Mesendoderm (in vitro differentiated cells): ENCODE results near the gene CCDC18.
"Not testable (repeated sequence)": the region's sequence is repeated elsewhere in the genome, so short reads cannot be mapped to it uniquely, and the experiment has no call there.

Experiments used
- DNase-seq: peaks from one replicate; pipeline ENCODE4 v3.0.0; 2013
- H2AK5ac ChIP-seq: 2 replicates; pipeline ENCODE4 v1.6.1; 2013; ENCODE audit warnings: low read length, inconsistent platforms
- H2BK120ac ChIP-seq: 2 replicates; pipeline ENCODE4 v1.6.1; 2013; ENCODE audit warnings: low read depth, mild to moderate bottlenecking, low read length, moderate library complexity, mixed read lengths
- H2BK15ac ChIP-seq: replicated peaks from 2 replicates; pipeline ENCODE4 v1.6.1; 2013; ENCODE audit warnings: low read depth, mild to moderate bottlenecking, moderate library complexity
- H2BK5ac ChIP-seq: 2 replicates; pipeline ENCODE4 v1.6.1; 2013; ENCODE audit warnings: low read length, inconsistent platforms
- H3K18ac ChIP-seq: 2 replicates; pipeline ENCODE4 v1.6.1; 2013; ENCODE audit warnings: mild to moderate bottlenecking, low read length, mixed read lengths
- H3K23ac ChIP-seq: one replicate; pipeline ENCODE4 v1.6.1; 2013; ENCODE audit warnings: low read length
- H3K27ac ChIP-seq: 2 replicates; pipeline ENCODE4 v1.5.1; 2013; ENCODE audit warnings: low read depth, mild to moderate bottlenecking, inconsistent platforms, low read length, moderate library complexity
- H3K27me3 ChIP-seq: 2 replicates; pipeline ENCODE4 v1.6.1; 2013; ENCODE audit warnings: low read length, control low read depth, mild to moderate bottlenecking, inconsistent platforms; ENCODE audit not compliant: insufficient read depth, poor library complexity
- H3K36me3 ChIP-seq: 2 replicates; pipeline ENCODE4 v1.6.1; 2013; ENCODE audit warnings: low read length, inconsistent platforms; ENCODE audit not compliant: control insufficient read depth, insufficient read depth
- H3K4ac ChIP-seq: one replicate; pipeline ENCODE4 v1.6.1; 2013; ENCODE audit warnings: low read depth, mild to moderate bottlenecking, low read length, moderate library complexity
- H3K4me1 ChIP-seq: 2 replicates; pipeline ENCODE4 v1.6.1; 2013; ENCODE audit warnings: low read depth, low read length, inconsistent platforms; ENCODE audit not compliant: control insufficient read depth
- H3K4me2 ChIP-seq: 2 replicates; pipeline ENCODE4 v1.6.1; 2013; ENCODE audit warnings: low read length
- H3K4me3 ChIP-seq: 2 replicates; pipeline ENCODE4 v1.5.1; 2013; ENCODE audit warnings: mild to moderate bottlenecking, low read length
- H3K56ac ChIP-seq: one replicate; pipeline ENCODE4 v1.6.1; 2013; ENCODE audit warnings: low read length
- H3K79me1 ChIP-seq: 2 replicates; pipeline ENCODE4 v1.6.1; 2013; ENCODE audit warnings: low read length, inconsistent platforms
- H3K79me2 ChIP-seq: 2 replicates; pipeline ENCODE4 v1.6.1; 2013; ENCODE audit warnings: mild to moderate bottlenecking, low read length; ENCODE audit not compliant: control insufficient read depth, insufficient read depth
- H3K9ac ChIP-seq: 2 replicates; pipeline ENCODE4 v1.6.1; 2013; ENCODE audit warnings: low read length, inconsistent platforms
- H4K5ac ChIP-seq: one replicate; pipeline ENCODE4 v1.6.1; 2013; ENCODE audit warnings: low read length
- H4K8ac ChIP-seq: one replicate; pipeline ENCODE4 v1.6.1; 2013; ENCODE audit warnings: low read depth, mild to moderate bottlenecking, control low read depth, low read length, moderate library complexity
- WGBS: extraction: QIAGEN DNeasy Blood & Tissue Kit; methylation state at CpG from one replicate; pipeline ENCODE4 v1.1.7; 2013; ENCODE audit warnings: low lambda C conversion rate, missing lambda C conversion rate; ENCODE audit not compliant: insufficient coverage; ENCODE audit errors: extremely low coverage; 5-methylcytosine and 5-hydroxymethylcytosine counted together

The CCDC18 gene

GRCh38 chr1:93151474-93151873 lies 29.1 kb upstream of the CCDC18 start:
- H3K4me1 ChIP-seq = no peaks in the 10 kb centered on the region
- H3K27ac ChIP-seq = no peak overlapping the region
- no peak overlapping the region for H3K4ac ChIP-seq
- H3K36me3 ChIP-seq = peaks cover 1% of the 10 kb centered on the region
- H2BK5ac ChIP-seq = no peak overlapping the region
- H2AK5ac ChIP-seq = no peak overlapping the region
- H2BK15ac ChIP-seq = no peak overlapping the region
- no peak overlapping the region for H3K9ac ChIP-seq
- no peak overlapping the region for H3K23ac ChIP-seq
- no peak overlapping the region for H4K5ac ChIP-seq
- no peak overlapping the region for H3K56ac ChIP-seq
- H3K4me3 ChIP-seq = no peak overlapping the region
- H3K79me2 ChIP-seq = no peaks in the 10 kb centered on the region
- no peak overlapping the region for H2BK120ac ChIP-seq
- H4K8ac ChIP-seq = no peak overlapping the region
- no peaks in the 10 kb centered on the region for H3K27me3 ChIP-seq
- H3K79me1 ChIP-seq = no peaks in the 10 kb centered on the region
- no peak overlapping the region for H3K18ac ChIP-seq
- H3K4me2 ChIP-seq = no peak overlapping the region
- DNase-seq = no peak

- Histone ChIP-seq H3K56ac (no peak overlapping the region), H4K8ac (no peak overlapping the region), H3K79me2 (no peaks in the 10 kb centered on the region), H2BK15ac (no peak overlapping the region), H2BK120ac (no peak overlapping the region), H3K23ac (no peak overlapping the region), H2AK5ac (no peak overlapping the region), H2BK5ac (no peak overlapping the region), H3K4ac (no peak overlapping the region), H3K27me3 (no peaks in the 10 kb centered on the region), H3K4me2 (no peak overlapping the region), H3K9ac (no peak overlapping the region), H3K4me3 (no peak overlapping the region), H4K5ac (no peak overlapping the region), H3K27ac (no peak overlapping the region), H3K36me3 (peaks cover 1% of the 10 kb centered on the region), H3K18ac (no peak overlapping the region), H3K79me1 (no peaks in the 10 kb centered on the region), H3K4me1 (no peaks in the 10 kb centered on the region)
- no CpG with 5 or more reads among the region's 2 CpGs for WGBS
- no peak for DNase-seq
These were observed 27.7 kb upstream of the CCDC18 start for GRCh38 chr1:93152835-93153234.

GRCh38 chr1:93154898-93155297 lies 25.6 kb upstream of the CCDC18 start:
- Histone ChIP-seq H3K18ac (no peak overlapping the region), H3K36me3 (no peaks in the 10 kb centered on the region), H3K9ac (no peak overlapping the region), H3K79me1 (no peaks in the 10 kb centered on the region), H3K4me1 (no peaks in the 10 kb centered on the region), H3K27me3 (no peaks in the 10 kb centered on the region), H2BK5ac (no peak overlapping the region), H3K4me3 (no peak overlapping the region), H3K27ac (no peak overlapping the region), H3K4ac (no peak overlapping the region), H4K5ac (no peak overlapping the region), H3K4me2 (no peak overlapping the region), H2BK15ac (no peak overlapping the region), H3K56ac (no peak overlapping the region), H3K79me2 (no peaks in the 10 kb centered on the region), H4K8ac (no peak overlapping the region), H2AK5ac (no peak overlapping the region), H3K23ac (no peak overlapping the region), H2BK120ac (no peak overlapping the region)
- DNase-seq = no peak

GRCh38 chr1:93155335-93155734 lies 25.2 kb upstream of the CCDC18 start:
- Histone ChIP-seq H2BK120ac (no peak overlapping the region), H2BK15ac (no peak overlapping the region), H2AK5ac (no peak overlapping the region), H3K56ac (no peak overlapping the region), H3K4me2 (no peak overlapping the region), H3K79me1 (no peaks in the 10 kb centered on the region), H3K27me3 (no peaks in the 10 kb centered on the region), H3K23ac (no peak overlapping the region), H3K4me1 (no peaks in the 10 kb centered on the region), H4K5ac (no peak overlapping the region), H3K79me2 (no peaks in the 10 kb centered on the region), H3K18ac (no peak overlapping the region), H4K8ac (no peak overlapping the region), H3K4me3 (no peak overlapping the region), H3K9ac (no peak overlapping the region), H3K27ac (no peak overlapping the region), H2BK5ac (no peak overlapping the region), H3K36me3 (no peaks in the 10 kb centered on the region), H3K4ac (no peak overlapping the region)
- peak; percentile 32 for DNase-seq
- WGBS = no CpG with 5 or more reads among the region's 3 CpGs

GRCh38 chr1:93159337-93159736 lies 21.2 kb upstream of the CCDC18 start:
- Histone ChIP-seq H3K4me1 (no peaks in the 10 kb centered on the region), H4K5ac (no peak overlapping the region), H2BK15ac (no peak overlapping the region), H2BK5ac (no peak overlapping the region), H3K36me3 (no peaks in the 10 kb centered on the region), H3K56ac (no peak overlapping the region), H2BK120ac (no peak overlapping the region), H3K27me3 (no peaks in the 10 kb centered on the region), H3K18ac (no peak overlapping the region), H3K4ac (no peak overlapping the region), H3K4me3 (no peak overlapping the region), H3K4me2 (no peak overlapping the region), H4K8ac (no peak overlapping the region), H3K23ac (no peak overlapping the region), H2AK5ac (no peak overlapping the region), H3K79me1 (peaks cover 3% of the 10 kb centered on the region), H3K79me2 (peaks cover 1% of the 10 kb centered on the region), H3K9ac (no peak overlapping the region), H3K27ac (no peak overlapping the region)
- WGBS = no CpG with 5 or more reads among the region's 2 CpGs
- DNase-seq = no peak

GRCh38 chr1:93163314-93163713 lies 17.2 kb upstream of the CCDC18 start:
- not testable (repeated sequence) for H2BK120ac ChIP-seq, H3K18ac ChIP-seq, H3K27ac ChIP-seq, H3K23ac ChIP-seq, H3K79me1 ChIP-seq, H3K36me3 ChIP-seq, H2BK15ac ChIP-seq, H4K8ac ChIP-seq, H2AK5ac ChIP-seq, H3K4me2 ChIP-seq, H3K4ac ChIP-seq, DNase-seq, H3K4me1 ChIP-seq, H3K79me2 ChIP-seq, H2BK5ac ChIP-seq, H3K56ac ChIP-seq, H3K9ac ChIP-seq, H3K4me3 ChIP-seq, H4K5ac ChIP-seq, H3K27me3 ChIP-seq
- no CpG with 5 or more reads among the region's 8 CpGs for WGBS
